GM12892 (cell line): ENCODE results near the gene GSPT1.

Source experiments
- DNase-seq: peaks from one replicate; pipeline ENCODE4 v3.0.0; 2011; ENCODE audit not compliant: insufficient read length
- FAIRE-seq: peaks from 2 replicates; lab custom pipeline; 2011; peaks lifted over from hg19 to GRCh38; lab: Jason Lieb, UNC
- POLR2A ChIP-seq: IDR thresholded peaks from 2 replicates; pipeline ENCODE4 v1.6.1; 2011; ENCODE audit warnings: low read depth, low read length, control low read depth
- POLR2AphosphoS5 ChIP-seq: IDR thresholded peaks from 2 replicates; pipeline ENCODE4 v1.6.1; 2011; ENCODE audit warnings: low read depth, low read length, control low read depth
- TAF1 ChIP-seq: IDR thresholded peaks from 2 replicates; pipeline ENCODE4 v1.6.1; 2011; ENCODE audit warnings: low read depth, mild to moderate bottlenecking, control low read depth, low read length, borderline replicate concordance

Gene GSPT1

GRCh38 chr16:11903906-11904305 is 11.8 kb downstream of the GSPT1 start:
- no peak for DNase-seq
- TF ChIP-seq POLR2A (no peak), POLR2AphosphoS5 (no peak), TAF1 (no peak)
- no peak for FAIRE-seq

GRCh38 chr16:11901091-11901490 is 14.7 kb downstream of the GSPT1 start:
- FAIRE-seq (no peak), DNase-seq (no peak)

DNA sequence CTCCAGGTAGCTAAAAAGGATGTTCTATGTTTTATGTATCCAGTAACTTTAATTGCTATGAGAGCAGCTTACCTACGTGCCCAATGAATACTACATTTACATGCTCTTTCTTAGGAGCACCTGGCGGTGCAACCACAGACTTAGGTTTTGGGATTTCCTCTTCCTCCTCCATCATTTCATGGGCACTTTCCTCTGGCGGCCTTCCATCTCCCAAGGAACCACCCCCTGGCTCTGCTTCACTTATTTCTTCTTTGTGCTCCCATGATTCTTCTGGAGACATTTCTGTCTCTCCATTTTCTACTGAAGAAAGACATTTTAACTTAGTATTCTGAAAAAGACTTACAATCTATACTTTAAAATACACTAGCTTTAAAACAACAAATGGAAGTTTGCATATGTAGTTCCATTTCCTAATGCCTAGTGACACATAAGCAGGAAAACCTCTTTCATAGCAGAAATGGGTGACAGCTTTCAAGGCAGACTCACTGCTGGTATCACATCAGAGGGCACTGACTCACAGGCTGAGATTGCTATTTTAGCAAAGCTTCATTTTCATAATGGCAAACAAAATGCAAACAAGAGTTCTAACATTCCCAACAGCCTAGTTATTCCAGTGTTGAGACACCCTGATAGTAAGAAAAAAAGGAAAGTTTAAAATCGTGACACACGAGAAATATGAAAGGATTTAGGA is 19.1 kb downstream of the GSPT1 start:
- TF ChIP-seq POLR2A (no peak), POLR2AphosphoS5 (no peak), TAF1 (no peak)

More at GRCh38 chr16:11901091-11901490, 14.7 kb downstream of the GSPT1 start:
- no peak for TF ChIP-seq TAF1
- no peak for TF ChIP-seq POLR2AphosphoS5
- TF ChIP-seq POLR2A, result no peak

DNA sequence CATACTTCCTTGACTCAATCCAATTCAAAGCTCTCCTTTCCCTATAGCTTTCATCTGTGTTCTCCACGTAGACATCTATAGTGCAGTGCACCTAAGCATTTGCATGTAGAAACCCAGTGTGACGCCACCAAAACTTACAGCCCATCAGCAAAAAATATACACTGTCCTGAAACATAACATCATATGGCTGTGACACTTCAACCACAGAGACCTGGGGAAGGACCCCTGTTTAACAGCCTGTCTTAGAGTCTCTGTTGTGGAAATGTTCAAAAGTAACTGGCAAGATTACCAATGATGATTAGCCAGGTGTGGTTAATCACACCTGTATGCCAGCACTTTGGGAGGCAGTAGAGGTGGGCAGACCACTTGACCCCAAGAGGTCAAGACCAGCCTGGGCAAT is 22.2 kb downstream of the GSPT1 start:
- FAIRE-seq (no peak), DNase-seq (no peak)
- TF ChIP-seq TAF1, result no peak
- no peak for TF ChIP-seq POLR2AphosphoS5
- no peak for TF ChIP-seq POLR2A

More for the DNA sequence above, 19.1 kb downstream of the GSPT1 start:
- FAIRE-seq (no peak), DNase-seq (no peak)

- FAIRE-seq (no peak), DNase-seq (no peak)
- TF ChIP-seq POLR2AphosphoS5 (no peak), POLR2A (no peak), TAF1 (no peak)
Observed at GRCh38 chr16:11892761-11893160, 23.0 kb downstream of the GSPT1 start.

DNA sequence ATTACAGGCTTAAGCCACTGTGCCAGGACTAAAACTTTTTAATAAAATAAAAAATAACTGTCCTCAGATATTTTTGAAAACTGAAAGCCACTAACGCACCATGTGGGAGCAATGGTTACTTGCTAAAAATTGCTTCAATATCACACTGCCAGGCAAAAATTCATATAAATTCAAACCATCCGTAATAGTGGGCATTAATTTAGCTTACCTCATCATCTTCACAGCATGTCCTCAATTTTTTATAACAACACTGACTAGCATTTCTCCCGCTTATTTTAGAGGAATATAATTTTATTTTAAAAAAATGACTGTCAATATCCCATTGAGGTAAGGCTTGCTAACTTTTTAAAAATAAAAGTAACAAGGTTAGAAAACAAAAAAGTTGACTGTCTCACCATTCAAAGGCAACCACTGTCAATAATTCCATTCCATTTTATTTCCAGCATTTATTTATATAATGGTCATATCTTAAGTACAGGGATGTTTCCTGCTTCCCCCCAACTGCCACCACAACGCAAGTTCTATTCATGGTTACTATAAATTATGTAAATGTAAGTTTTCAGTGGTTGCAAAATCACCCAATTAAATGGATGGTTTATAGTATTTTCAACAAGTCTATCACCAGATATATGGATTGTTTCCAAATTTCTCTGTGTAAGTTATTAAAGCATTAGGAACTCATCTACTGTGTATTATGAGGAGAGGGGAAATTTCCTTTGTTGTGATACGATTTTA is 25.4 kb downstream of the GSPT1 start:
- TF ChIP-seq POLR2A, result no peak
- no peak for TF ChIP-seq TAF1
- TF ChIP-seq POLR2AphosphoS5, result no peak
- no peak for DNase-seq
- FAIRE-seq, result no peak

- DNase-seq (no peak), FAIRE-seq (no peak)
- TF ChIP-seq POLR2A (no peak), TAF1 (no peak), POLR2AphosphoS5 (no peak)
Observed at GRCh38 chr16:11886881-11887280, 28.9 kb downstream of the GSPT1 start.

GRCh38 chr16:11884035-11884434 is 31.7 kb downstream of the GSPT1 start:
- DNase-seq (no peak), FAIRE-seq (no peak)
- TF ChIP-seq TAF1 (no peak), POLR2A (no peak), POLR2AphosphoS5 (no peak)

DNA sequence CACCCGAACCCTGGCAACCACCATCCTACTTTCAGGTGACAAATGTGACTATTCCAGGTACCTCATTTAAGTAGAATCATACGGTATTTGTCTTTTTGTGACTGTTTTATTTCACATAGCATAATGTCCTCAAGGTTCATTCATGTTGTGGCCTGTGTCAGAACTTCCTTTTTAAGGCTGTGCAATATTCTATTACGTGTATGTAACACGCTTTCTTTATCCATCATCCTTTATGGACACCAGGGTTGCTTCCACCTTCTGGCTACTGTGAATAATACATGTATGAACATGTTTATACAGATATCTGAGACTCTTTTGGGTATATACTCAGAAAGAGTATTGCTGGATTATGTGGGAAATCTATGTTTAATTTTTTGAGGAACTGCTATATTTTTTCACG is 35.7 kb downstream of the GSPT1 start:
- DNase-seq (no peak), FAIRE-seq (no peak)
- TF ChIP-seq TAF1 (no peak), POLR2AphosphoS5 (no peak), POLR2A (no peak)

DNA sequence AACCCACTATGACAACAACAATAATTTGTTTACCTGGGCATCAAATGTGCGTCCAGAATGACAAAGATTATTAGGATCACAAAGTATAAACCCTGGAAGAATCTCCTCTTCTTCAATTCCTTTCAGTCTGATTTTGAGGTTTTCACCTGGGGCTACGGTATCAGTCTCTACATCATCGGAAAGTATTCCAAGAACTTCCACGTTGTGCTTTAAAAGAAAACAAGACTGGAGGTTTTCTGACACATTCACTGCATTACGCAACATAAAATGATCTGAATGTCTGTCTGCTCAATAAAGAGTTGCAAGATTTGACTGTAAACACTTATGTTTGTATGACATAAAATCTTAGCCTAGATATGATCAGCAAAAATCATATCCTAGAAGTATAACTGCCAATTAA is 38.4 kb downstream of the GSPT1 start:
- no peak for TF ChIP-seq TAF1
- TF ChIP-seq POLR2A, result no peak
- TF ChIP-seq POLR2AphosphoS5, result no peak
- DNase-seq (no peak), FAIRE-seq (no peak)

DNA sequence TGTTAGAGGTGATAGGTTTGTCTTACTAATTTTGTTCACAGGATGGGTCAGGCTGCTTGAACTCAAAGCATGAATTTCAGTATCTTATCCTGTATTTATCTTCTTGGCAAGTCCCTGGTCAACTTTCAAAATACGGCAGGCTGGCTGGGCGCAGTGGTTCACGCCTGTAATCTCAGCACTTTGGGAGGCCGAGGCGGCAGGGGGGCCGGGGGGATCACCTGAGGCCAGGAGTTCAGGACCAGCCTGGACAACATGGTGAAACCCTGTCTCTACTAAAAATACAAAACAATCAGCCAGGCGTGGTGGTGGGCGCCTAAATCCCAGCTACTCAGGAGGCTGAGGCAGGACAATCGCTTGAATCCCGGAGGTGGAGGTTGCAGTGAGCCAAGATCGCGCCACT is 39.5 kb downstream of the GSPT1 start:
- DNase-seq, result no peak
- FAIRE-seq, result no peak
- no peak for TF ChIP-seq TAF1

DNA sequence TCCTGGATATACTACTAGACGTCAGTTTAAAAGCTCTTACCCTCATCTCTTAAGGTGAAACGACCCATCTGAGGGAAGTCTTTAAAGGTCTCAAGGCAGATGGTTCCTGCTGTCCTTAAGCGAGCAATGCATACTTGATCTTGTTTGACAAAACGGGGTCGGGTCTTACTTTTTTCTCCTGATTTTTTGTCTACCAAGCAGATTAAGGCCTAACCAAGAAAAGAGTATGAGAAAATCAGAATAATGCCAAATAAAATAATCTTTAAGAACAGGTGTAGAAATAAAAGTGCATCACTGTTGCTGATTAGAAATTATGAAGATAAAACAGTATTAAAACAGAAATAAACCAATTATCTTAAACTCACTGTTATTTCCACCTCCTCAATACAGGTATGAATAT is 40.0 kb downstream of the GSPT1 start:
- DNase-seq, result no peak
- no peak for FAIRE-seq
- TF ChIP-seq POLR2A (no peak), TAF1 (no peak), POLR2AphosphoS5 (no peak)

GRCh38 chr16:11871193-11871592 is 44.6 kb downstream of the GSPT1 start:
- DNase-seq (no peak), FAIRE-seq (no peak)
- TF ChIP-seq POLR2A, result no peak
- TF ChIP-seq TAF1, result no peak
- TF ChIP-seq POLR2AphosphoS5, result no peak
